NB4 (cell line): ENCODE measurements around the gene SPEG.

Experiments used
- MYC ChIP-seq: IDR thresholded peaks from 2 replicates; pipeline ENCODE4 v1.6.1; 2011; ENCODE audit warnings: low read depth, low read length
- POLR2A ChIP-seq: IDR thresholded peaks from 2 replicates; pipeline ENCODE4 v1.6.1; 2011; ENCODE audit warnings: mild to moderate bottlenecking; ENCODE audit not compliant: insufficient read length; ENCODE audit errors: extremely low read depth
- TF ChIP-seq, protein P1 (sequence below): IDR thresholded peaks from one replicate; pipeline ENCODE4 v1.5.1; 2012; ENCODE audit warnings: low read depth, low read length
- TF ChIP-seq, protein P2 (sequence below): IDR thresholded peaks from 2 replicates; pipeline ENCODE4 v1.6.1; 2011; ENCODE audit warnings: low read depth, low read length

DNA sequence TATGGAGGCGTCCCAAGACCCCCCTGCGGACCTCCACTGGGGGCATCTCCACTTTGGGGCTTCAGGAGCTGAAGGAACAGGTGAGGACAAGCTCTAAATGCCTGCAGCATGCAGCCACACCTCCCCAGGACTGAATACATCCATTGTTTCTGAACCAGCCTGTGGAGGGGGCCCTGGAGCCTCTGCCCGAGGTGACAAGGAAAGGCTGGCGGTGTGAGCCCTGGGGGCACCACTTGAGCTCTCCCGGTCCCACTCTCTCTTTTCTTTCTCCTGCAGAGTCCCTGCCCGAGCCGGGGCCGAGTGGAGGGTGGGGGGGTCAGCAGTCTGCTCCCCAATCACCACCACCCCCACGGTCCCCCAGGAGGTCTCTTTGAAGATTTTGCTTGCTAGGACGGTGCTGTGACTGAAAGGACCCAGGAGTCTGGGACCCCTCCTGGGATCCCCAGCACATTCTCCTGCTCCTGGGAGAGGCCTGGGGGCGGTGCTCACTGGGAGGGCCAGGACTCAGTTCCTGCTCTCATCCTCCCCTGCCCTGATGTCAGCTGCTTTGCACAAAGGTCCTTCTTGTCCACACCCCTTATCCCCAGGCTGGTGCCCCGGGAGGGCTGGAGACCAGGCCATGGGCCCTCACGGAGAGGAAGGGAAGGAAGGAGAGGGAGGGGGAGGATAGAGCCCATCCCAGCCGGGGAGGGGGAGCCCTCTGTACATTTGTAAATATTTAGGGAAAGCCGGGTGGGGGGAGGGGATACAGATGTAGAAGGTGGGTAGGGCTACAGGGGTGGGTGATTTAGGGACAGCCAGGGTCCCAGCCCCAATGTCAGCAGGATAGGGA is 103.2 kb downstream of the SPEG start:
- TF ChIP-seq, protein P1, sequence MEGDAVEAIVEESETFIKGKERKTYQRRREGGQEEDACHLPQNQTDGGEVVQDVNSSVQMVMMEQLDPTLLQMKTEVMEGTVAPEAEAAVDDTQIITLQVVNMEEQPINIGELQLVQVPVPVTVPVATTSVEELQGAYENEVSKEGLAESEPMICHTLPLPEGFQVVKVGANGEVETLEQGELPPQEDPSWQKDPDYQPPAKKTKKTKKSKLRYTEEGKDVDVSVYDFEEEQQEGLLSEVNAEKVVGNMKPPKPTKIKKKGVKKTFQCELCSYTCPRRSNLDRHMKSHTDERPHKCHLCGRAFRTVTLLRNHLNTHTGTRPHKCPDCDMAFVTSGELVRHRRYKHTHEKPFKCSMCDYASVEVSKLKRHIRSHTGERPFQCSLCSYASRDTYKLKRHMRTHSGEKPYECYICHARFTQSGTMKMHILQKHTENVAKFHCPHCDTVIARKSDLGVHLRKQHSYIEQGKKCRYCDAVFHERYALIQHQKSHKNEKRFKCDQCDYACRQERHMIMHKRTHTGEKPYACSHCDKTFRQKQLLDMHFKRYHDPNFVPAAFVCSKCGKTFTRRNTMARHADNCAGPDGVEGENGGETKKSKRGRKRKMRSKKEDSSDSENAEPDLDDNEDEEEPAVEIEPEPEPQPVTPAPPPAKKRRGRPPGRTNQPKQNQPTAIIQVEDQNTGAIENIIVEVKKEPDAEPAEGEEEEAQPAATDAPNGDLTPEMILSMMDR, result no peak
- TF ChIP-seq POLR2A, result no peak
- TF ChIP-seq, protein P2, sequence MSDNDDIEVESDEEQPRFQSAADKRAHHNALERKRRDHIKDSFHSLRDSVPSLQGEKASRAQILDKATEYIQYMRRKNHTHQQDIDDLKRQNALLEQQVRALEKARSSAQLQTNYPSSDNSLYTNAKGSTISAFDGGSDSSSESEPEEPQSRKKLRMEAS, result no peak
- TF ChIP-seq MYC, result no peak
